ENCODE measurements around the gene RHBDL1.

DNA sequence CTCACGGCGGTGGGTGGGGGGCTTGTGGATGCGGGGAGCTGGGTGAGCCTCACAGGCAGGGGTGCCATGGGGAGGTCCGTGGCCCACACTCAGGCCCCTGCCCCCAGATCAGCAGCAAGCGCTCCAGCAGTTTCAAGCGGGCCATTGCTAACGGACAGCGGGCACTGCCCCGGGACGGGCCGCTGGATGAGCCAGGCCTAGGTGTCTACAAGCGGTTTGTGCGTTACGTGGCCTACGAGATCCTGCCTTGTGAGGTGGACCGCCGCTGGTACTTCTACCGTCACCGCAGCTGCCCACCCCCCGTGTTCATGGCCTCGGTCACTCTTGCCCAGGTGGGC lies 1.1 kb downstream of the RHBDL1 start:
- TF ChIP-seq, protein P1, sequence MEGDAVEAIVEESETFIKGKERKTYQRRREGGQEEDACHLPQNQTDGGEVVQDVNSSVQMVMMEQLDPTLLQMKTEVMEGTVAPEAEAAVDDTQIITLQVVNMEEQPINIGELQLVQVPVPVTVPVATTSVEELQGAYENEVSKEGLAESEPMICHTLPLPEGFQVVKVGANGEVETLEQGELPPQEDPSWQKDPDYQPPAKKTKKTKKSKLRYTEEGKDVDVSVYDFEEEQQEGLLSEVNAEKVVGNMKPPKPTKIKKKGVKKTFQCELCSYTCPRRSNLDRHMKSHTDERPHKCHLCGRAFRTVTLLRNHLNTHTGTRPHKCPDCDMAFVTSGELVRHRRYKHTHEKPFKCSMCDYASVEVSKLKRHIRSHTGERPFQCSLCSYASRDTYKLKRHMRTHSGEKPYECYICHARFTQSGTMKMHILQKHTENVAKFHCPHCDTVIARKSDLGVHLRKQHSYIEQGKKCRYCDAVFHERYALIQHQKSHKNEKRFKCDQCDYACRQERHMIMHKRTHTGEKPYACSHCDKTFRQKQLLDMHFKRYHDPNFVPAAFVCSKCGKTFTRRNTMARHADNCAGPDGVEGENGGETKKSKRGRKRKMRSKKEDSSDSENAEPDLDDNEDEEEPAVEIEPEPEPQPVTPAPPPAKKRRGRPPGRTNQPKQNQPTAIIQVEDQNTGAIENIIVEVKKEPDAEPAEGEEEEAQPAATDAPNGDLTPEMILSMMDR (IDR thresholded peaks at IDR 0.05), result no peak
- no peak for TF ChIP-seq ZFX (IDR thresholded peaks at IDR 0.05; ENCODE audit: borderline replicate concordance)

All from 22Rv1 (cell line).